ENCODE data around the gene FAF1. TPM values are rescaled to one million over a fixed set of nuclear protein-coding genes. Genes with fewer than 3 reads are reported as not detected.

The FAF1 gene
- total RNA-seq, 1 experiment from 2014 or later, result 124 TPM

DNA sequence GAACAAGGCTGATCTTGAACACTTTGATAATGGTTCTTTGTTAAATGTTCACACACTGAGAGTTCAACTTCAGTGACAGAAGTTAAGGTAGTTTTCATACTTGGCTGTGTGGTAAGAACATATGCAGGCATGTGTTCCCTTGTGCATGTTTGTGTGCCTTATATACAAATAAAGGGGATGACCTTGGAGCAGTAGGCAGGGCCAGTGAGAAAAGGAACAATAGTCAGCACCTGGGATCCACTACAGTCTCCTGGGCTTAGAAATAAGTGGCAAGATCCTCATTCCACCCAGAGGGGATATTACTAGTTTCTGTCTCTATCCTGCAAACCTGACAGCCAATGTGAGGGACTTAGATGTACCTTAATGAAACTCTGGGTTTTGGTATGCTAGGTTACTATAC is 486.6 kb downstream of the FAF1 start:
- peaks cover 7% of the 10 kb centered on the region; the same call in 1 of the 2 replicates for H3K4me1 ChIP-seq
- peaks cover 8% of the 10 kb centered on the region for H3K36me3 ChIP-seq
- H3K27me3 ChIP-seq, result no peaks in the 10 kb centered on the region
- H3K27ac ChIP-seq, result no peak overlapping the region
- DNase-seq, result no peak
- H3K9me3 ChIP-seq (replicated peaks), result no peaks in the 10 kb centered on the region
- no peak overlapping the region for H3K4me3 ChIP-seq

- DNase-seq, result no peak
- H3K9me3 ChIP-seq (replicated peaks), result no peaks in the 10 kb centered on the region
- H3K27ac ChIP-seq, result no peak overlapping the region
- H3K4me1 ChIP-seq, result peaks cover 7% of the 10 kb centered on the region; the same call in 1 of the 2 replicates
- no peak overlapping the region for H3K4me3 ChIP-seq
- peaks cover 8% of the 10 kb centered on the region for H3K36me3 ChIP-seq
- no peaks in the 10 kb centered on the region for H3K27me3 ChIP-seq
Observed at GRCh38 chr1:50471967-50472366, 488.1 kb downstream of the FAF1 start.

- H3K4me3 ChIP-seq, result no peak overlapping the region
- no peak overlapping the region for H3K27ac ChIP-seq
- DNase-seq, result no peak
- H3K4me1 ChIP-seq, result no peaks in the 10 kb centered on the region
- H3K9me3 ChIP-seq (replicated peaks), result no peaks in the 10 kb centered on the region
- H3K36me3 ChIP-seq, result 0 out of 2 replicates have a peak, but pooled peaks cover 3% of the 10 kb centered on the region
- H3K27me3 ChIP-seq, result no peaks in the 10 kb centered on the region
Observed at GRCh38 chr1:50462964-50463363, 497.1 kb downstream of the FAF1 start.

GRCh38 chr1:50458507-50458906 is 501.6 kb downstream of the FAF1 start:
- Histone ChIP-seq H3K27ac (no peak overlapping the region), H3K27me3 (no peaks in the 10 kb centered on the region), H3K9me3 (replicated peaks) (no peaks in the 10 kb centered on the region), H3K4me1 (no peaks in the 10 kb centered on the region), H3K4me3 (no peak overlapping the region), H3K36me3 (no peaks in the 10 kb centered on the region)
- DNase-seq, result no peak

DNA sequence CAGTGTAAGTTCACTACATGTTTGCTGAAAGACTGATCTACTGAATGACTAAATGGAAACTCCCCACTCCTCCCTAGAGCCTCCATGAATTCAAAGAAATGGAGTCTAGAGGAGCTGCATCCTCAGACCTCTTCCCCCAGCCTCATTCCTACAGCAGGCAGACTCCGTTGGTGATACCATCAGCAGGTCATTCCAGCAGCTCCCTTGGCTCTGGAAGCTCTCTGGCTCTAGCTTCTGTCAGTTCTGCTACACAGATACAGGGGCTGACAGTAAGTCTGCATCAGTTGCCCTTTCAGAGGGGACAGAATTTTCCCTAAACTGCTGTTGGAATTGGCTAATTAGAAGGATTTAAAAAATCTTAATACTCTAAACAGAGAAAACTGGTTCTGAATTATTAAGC is 505.2 kb downstream of the FAF1 start:
- no peak overlapping the region for H3K27ac ChIP-seq
- H3K9me3 ChIP-seq (replicated peaks), result no peaks in the 10 kb centered on the region
- no peaks in the 10 kb centered on the region for H3K4me1 ChIP-seq
- no peaks in the 10 kb centered on the region for H3K36me3 ChIP-seq
- H3K27me3 ChIP-seq, result no peaks in the 10 kb centered on the region
- DNase-seq, result no peak
- H3K4me3 ChIP-seq, result no peak overlapping the region

- no peak for DNase-seq
- Histone ChIP-seq H3K9me3 (replicated peaks) (no peaks in the 10 kb centered on the region), H3K27me3 (no peaks in the 10 kb centered on the region), H3K36me3 (no peaks in the 10 kb centered on the region), H3K4me1 (no peaks in the 10 kb centered on the region), H3K27ac (no peak overlapping the region), H3K4me3 (no peak overlapping the region)
Observed at GRCh38 chr1:50453266-50453665, 506.8 kb downstream of the FAF1 start.

DNA sequence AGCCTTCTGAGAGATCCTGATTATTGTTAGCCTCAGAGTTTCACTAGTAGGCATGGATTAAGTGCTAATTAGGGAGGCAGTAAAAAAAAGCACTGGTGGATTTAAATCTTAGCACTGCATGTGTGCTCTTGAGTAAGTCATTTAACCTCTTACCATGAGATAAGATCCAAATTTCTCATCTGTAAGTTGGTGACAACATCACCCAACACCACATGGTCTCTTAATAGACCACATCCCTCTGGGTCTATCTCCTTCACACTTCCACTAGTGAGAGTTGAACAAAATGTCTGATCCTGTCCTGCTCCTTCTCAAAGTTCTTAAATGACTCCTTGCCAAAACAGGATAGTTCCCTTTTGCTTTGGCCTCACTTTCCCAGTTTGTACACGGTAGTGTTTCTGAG is 507.4 kb downstream of the FAF1 start:
- H3K9me3 ChIP-seq (replicated peaks), result no peaks in the 10 kb centered on the region
- no peaks in the 10 kb centered on the region for H3K4me1 ChIP-seq
- no peak for DNase-seq
- no peaks in the 10 kb centered on the region for H3K27me3 ChIP-seq
- H3K27ac ChIP-seq, result no peak overlapping the region
- no peak overlapping the region for H3K4me3 ChIP-seq
- H3K36me3 ChIP-seq, result no peaks in the 10 kb centered on the region

- no peaks in the 10 kb centered on the region for H3K36me3 ChIP-seq
- no peaks in the 10 kb centered on the region for H3K27me3 ChIP-seq
- no peak for DNase-seq
- no peaks in the 10 kb centered on the region for H3K9me3 ChIP-seq (replicated peaks)
- H3K4me3 ChIP-seq, result no peak overlapping the region
- no peaks in the 10 kb centered on the region for H3K4me1 ChIP-seq
- H3K27ac ChIP-seq, result no peak overlapping the region
Observed at GRCh38 chr1:50450861-50451653, 509.0 kb downstream of the FAF1 start.

GRCh38 chr1:50447961-50448360 is 512.1 kb downstream of the FAF1 start:
- Histone ChIP-seq H3K9me3 (replicated peaks) (no peaks in the 10 kb centered on the region), H3K27me3 (no peaks in the 10 kb centered on the region), H3K27ac (no peak overlapping the region), H3K4me1 (no peaks in the 10 kb centered on the region), H3K4me3 (no peak overlapping the region), H3K36me3 (no peaks in the 10 kb centered on the region)
- no peak for DNase-seq

- H3K36me3 ChIP-seq, result peaks cover 7% of the 10 kb centered on the region
- no peaks in the 10 kb centered on the region for H3K4me1 ChIP-seq
- H3K9me3 ChIP-seq (replicated peaks), result no peaks in the 10 kb centered on the region
- H3K4me3 ChIP-seq, result no peak overlapping the region
- H3K27me3 ChIP-seq, result no peaks in the 10 kb centered on the region
- no peak overlapping the region for H3K27ac ChIP-seq
- DNase-seq, result no peak
Observed at GRCh38 chr1:50441183-50441582, 518.9 kb downstream of the FAF1 start.

- no peak overlapping the region for H3K4me3 ChIP-seq
- H3K4me1 ChIP-seq, result no peaks in the 10 kb centered on the region
- H3K27me3 ChIP-seq, result no peaks in the 10 kb centered on the region
- no peak for DNase-seq
- H3K27ac ChIP-seq, result no peak overlapping the region
- H3K9me3 ChIP-seq (replicated peaks), result no peaks in the 10 kb centered on the region
- H3K36me3 ChIP-seq, result peaks cover 7% of the 10 kb centered on the region
Observed at GRCh38 chr1:50438945-50439344, 521.1 kb downstream of the FAF1 start.

- Histone ChIP-seq H3K27me3 (no peaks in the 10 kb centered on the region), H3K27ac (no peak overlapping the region), H3K4me1 (no peaks in the 10 kb centered on the region), H3K9me3 (replicated peaks) (no peaks in the 10 kb centered on the region), H3K36me3 (peaks cover 7% of the 10 kb centered on the region), H3K4me3 (no peak overlapping the region)
- no peak for DNase-seq
Observed at GRCh38 chr1:50436489-50436888, 523.6 kb downstream of the FAF1 start.

DNA sequence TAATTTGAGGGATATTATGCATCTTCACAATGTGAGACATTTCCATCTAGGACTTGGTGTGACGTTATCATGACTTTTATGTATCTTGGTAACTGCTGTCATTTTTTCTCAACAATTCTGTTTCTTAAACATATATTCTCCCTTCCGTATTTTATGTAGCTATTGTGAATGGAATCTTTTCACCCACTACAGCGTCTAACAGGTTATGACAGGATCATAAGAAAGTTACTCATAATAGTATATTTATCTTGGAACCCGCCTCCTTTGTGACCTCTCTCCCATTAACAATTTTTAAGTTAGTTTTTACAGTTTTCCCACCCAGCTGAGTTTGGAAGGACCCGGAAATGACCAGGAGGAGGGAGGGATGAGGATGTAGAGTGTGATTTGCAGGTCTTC is 530.1 kb downstream of the FAF1 start:
- no peaks in the 10 kb centered on the region for H3K9me3 ChIP-seq (replicated peaks)
- no peak overlapping the region for H3K27ac ChIP-seq
- H3K27me3 ChIP-seq, result no peaks in the 10 kb centered on the region

GRCh38 chr1:50427818-50428779 is 532.0 kb downstream of the FAF1 start:
- H3K36me3 ChIP-seq, result no peaks in the 10 kb centered on the region; the same call in 1 of the 2 replicates
- DNase-seq, result no peak
- no peak overlapping the region for H3K4me3 ChIP-seq
- H3K9me3 ChIP-seq (replicated peaks), result no peaks in the 10 kb centered on the region
- no peaks in the 10 kb centered on the region for H3K27me3 ChIP-seq
- no peaks in the 10 kb centered on the region for H3K4me1 ChIP-seq
- H3K27ac ChIP-seq, result no peak overlapping the region

More for the DNA sequence above, 530.1 kb downstream of the FAF1 start:
- H3K4me1 ChIP-seq, result no peaks in the 10 kb centered on the region
- no peak for DNase-seq
- no peaks in the 10 kb centered on the region; the same call in 1 of the 2 replicates for H3K36me3 ChIP-seq
- H3K4me3 ChIP-seq, result no peak overlapping the region
